K562 (cell line): ENCODE measurements around the gene HMCES. TPM values are rescaled to one million over a fixed set of nuclear protein-coding genes. Genes with fewer than 3 reads are reported as not detected.

ENCODE experiments used
- DACH1 ChIP-seq: fragments of 450-650 bp; IDR thresholded peaks from 2 replicates; pipeline ENCODE4 v1.6.1; 2018; ENCODE audit not compliant: partially characterized antibody
- FUS ChIP-seq: fragments of 200-400 bp; formaldehyde crosslinking; optimal IDR thresholded peaks from 2 replicates; pipeline ENCODE3; 2017; ENCODE audit warnings: low read depth, low read length
- HNRNPK ChIP-seq: fragments of 200-400 bp; formaldehyde crosslinking; IDR thresholded peaks from one replicate; pipeline ENCODE4 v1.6.1; 2018; ENCODE audit warnings: mild to moderate bottlenecking, low read depth, low read length; ENCODE audit not compliant: poor library complexity, severe bottlenecking
- HSF4 ChIP-seq: fragments of 250-450 bp; sonication (Bioruptor Pico); IDR thresholded peaks from 2 replicates; pipeline ENCODE4 v2.1.2; 2022; ENCODE audit warnings: mild to moderate bottlenecking, moderate library complexity, borderline replicate concordance
- MAZ ChIP-seq, 2 experiments: fragments of 450-650 bp in 1 of 2; sonication (generic) in 1 of 2; formaldehyde crosslinking; IDR thresholded peaks in 1 of 2; conservative IDR thresholded peaks in 1 of 2; 2 replicates each; pipeline versions ENCODE4 v1.4.0 to v1.5.0; 2020; ENCODE audit warnings: mild to moderate bottlenecking in 1 of 2, missing genetic modification reagents in 1 of 2
- NCOA6 ChIP-seq: fragments of 450-650 bp; IDR thresholded peaks from 2 replicates; pipeline ENCODE4 v1.6.1; 2017; ENCODE audit warnings: mild to moderate bottlenecking
- TBL1XR1 ChIP-seq, 2 experiments: IDR thresholded peaks; 2 replicates each; pipeline ENCODE4 v1.6.1; 2012; ENCODE audit warnings: improper control_type of control experiment in 2 of 2, low read length in 2 of 2, mild to moderate bottlenecking in 1 of 2
- TEAD1 ChIP-seq, 2 experiments: fragments of 450-650 bp in 1 of 2; sonication (generic) in 1 of 2; formaldehyde crosslinking; IDR thresholded peaks; 2 replicates each; pipeline versions ENCODE4 v1.4.0 to v1.8.0; 2020 to 2022; ENCODE audit warnings: mild to moderate bottlenecking in 2 of 2, missing genetic modification reagents in 1 of 2
- YY1 ChIP-seq, 3 experiments: IDR thresholded peaks; 2 replicates each; pipeline ENCODE4 v1.6.1; 2011; ENCODE audit warnings: low read length in 2 of 3, mild to moderate bottlenecking in 2 of 3, moderate library complexity in 2 of 3, borderline replicate concordance in 1 of 3, control low read depth in 1 of 3, low read depth in 1 of 3; ENCODE audit not compliant: insufficient read depth in 3 of 3, insufficient replicate concordance in 2 of 3, control insufficient read depth in 1 of 3, insufficient read length in 1 of 3; ENCODE audit errors: extremely low read depth in 1 of 3
- ZBTB8A ChIP-seq: fragments of 450-650 bp; IDR thresholded peaks from 2 replicates; pipeline ENCODE4 v1.6.1; 2018; ENCODE audit warnings: mild to moderate bottlenecking, moderate library complexity; ENCODE audit not compliant: partially characterized antibody
- ZFX ChIP-seq: sonication (generic); formaldehyde crosslinking; IDR thresholded peaks from 2 replicates; pipeline ENCODE4 v1.8.0; 2022; ENCODE audit warnings: mild to moderate bottlenecking, missing genetic modification reagents, moderate library complexity
- ZNF146 ChIP-seq: IDR thresholded peaks from one replicate; pipeline ENCODE4 v1.6.1; 2018; ENCODE audit warnings: missing compliant biosample characterization; ENCODE audit not compliant: unreplicated experiment
- ZNF41 ChIP-seq: fragments of 250-450 bp; sonication (Bioruptor Pico); conservative IDR thresholded peaks from 2 replicates; pipeline ENCODE4 v1.4.0; 2020; ENCODE audit warnings: mild to moderate bottlenecking
- polyA plus RNA-seq, 8 experiments: library from polyadenylated mRNA; depleted of rRNA in 4 of 8; stranded (reverse) in 5 of 8; unstranded in 3 of 8; fragments of >200 nt; fragmentation: Nextera tagmentation in 2 of 8; fragmentation: Illumina TruSeq in 1 of 8; extraction: Ambion mirVana in 2 of 8; extraction: Trizol in 1 of 8; gene quantifications; 2 replicates each; pipeline versions ENCODE4 v1.2.1 to v1.2.3, GENCODE V29; 2011 to 2014; ENCODE audit warnings: inconsistent platforms in 1 of 8, missing spikeins in 1 of 8
- total RNA-seq, 7 experiments: library from RNA; depleted of rRNA in 6 of 7; stranded (reverse); fragments of >200 nt in 6 of 7; fragmentation: Illumina TruSeq in 2 of 7; extraction: Trizol in 2 of 7; gene quantifications; 2 replicates each; pipeline versions ENCODE4 v1.2.1 to v1.2.3, GENCODE V29; 2011 to 2021; ENCODE audit warnings: low replicate concordance in 1 of 7
- TF ChIP-seq, protein P1 (sequence below): fragments of 450-650 bp; IDR thresholded peaks from 2 replicates; pipeline ENCODE4 v1.6.1; 2018; ENCODE audit not compliant: partially characterized antibody
- TF ChIP-seq, protein P2 (sequence below): conservative IDR thresholded peaks from 2 replicates; pipeline ENCODE4 v1.6.1; 2011; ENCODE audit warnings: low read depth, mild to moderate bottlenecking, low read length; ENCODE audit not compliant: control insufficient read depth
- TF ChIP-seq, protein P3 (sequence below): fragments of 200-800 bp; sonication (Bioruptor generic); IDR thresholded peaks from 2 replicates; pipeline ENCODE4 v1.6.1; 2017; ENCODE audit warnings: missing genetic modification characterization, missing compliant biosample characterization
- TF ChIP-seq, protein P4 (sequence below): fragments of 200-800 bp; sonication (Bioruptor generic); IDR thresholded peaks from 2 replicates; pipeline ENCODE4 v1.6.1; 2017; ENCODE audit warnings: missing genetic modification characterization, missing compliant biosample characterization

The HMCES gene
- total and polyA plus RNA-seq, 9 of the 15 experiments (the other 6 are each of a cell fraction or from before 2014, with no cell fraction given): 18.8 to 45.3 (median 24.8) TPM

DNA sequence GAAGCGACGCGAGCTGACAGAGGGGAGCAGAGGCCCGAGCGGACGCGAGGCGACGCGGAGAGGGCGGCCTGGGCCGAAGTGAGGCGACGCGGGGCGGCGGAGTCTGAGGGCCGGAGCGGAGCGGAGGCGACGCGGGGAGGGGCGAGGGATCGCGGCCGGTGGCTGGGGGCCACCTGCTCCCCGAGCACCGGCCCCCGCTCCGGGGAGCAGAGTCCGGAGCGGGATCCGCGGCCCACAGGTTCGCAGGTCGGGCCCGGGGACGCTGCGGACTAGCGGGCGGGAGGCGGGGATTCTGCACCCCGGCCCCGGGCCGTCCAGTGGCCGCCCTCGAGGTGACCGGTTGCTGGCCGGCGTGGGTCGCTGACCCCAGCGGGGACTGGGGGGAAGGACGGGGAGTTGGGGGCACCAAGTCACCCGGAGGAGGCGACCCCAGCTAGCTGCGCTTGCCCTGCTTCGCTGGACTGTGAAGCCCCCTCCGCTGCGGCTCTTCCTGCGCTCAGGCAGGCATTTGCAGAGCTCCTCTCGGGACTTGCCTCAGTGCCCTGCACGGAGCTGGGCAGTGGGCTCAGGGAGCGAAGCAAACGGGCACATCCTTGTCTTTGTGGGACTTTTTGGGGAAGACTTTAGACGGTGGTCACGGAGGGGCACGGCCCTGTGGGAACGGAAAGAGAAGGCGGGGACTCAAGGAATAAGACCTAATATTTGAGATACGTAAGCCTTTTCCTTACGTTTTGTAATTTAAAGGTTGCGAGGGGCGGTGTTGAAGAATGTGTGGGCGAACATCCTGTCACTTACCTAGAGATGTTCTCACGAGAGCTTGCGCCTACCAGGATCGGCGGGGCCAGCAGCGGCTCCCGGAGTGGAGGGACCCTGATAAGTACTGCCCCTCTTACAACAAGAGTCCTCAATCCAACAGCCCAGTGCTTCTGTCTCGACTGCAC is 566 bp downstream of the HMCES start (continued):
- TF ChIP-seq, protein P1, sequence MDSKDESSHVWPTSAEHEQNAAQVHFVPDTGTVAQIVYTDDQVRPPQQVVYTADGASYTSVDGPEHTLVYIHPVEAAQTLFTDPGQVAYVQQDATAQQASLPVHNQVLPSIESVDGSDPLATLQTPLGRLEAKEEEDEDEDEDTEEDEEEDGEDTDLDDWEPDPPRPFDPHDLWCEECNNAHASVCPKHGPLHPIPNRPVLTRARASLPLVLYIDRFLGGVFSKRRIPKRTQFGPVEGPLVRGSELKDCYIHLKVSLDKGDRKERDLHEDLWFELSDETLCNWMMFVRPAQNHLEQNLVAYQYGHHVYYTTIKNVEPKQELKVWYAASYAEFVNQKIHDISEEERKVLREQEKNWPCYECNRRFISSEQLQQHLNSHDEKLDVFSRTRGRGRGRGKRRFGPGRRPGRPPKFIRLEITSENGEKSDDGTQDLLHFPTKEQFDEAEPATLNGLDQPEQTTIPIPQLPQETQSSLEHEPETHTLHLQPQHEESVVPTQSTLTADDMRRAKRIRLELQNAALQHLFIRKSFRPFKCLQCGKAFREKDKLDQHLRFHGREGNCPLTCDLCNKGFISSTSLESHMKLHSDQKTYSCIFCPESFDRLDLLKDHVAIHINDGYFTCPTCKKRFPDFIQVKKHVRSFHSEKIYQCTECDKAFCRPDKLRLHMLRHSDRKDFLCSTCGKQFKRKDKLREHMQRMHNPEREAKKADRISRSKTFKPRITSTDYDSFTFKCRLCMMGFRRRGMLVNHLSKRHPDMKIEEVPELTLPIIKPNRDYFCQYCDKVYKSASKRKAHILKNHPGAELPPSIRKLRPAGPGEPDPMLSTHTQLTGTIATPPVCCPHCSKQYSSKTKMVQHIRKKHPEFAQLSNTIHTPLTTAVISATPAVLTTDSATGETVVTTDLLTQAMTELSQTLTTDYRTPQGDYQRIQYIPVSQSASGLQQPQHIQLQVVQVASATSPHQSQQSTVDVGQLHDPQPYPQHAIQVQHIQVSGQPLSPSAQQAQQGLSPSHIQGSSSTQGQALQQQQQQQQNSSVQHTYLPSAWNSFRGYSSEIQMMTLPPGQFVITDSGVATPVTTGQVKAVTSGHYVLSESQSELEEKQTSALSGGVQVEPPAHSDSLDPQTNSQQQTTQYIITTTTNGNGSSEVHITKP: no peak
- no peak for TF ChIP-seq ZNF41 (CRISPR knock-in tag)
- TF ChIP-seq, protein P2, sequence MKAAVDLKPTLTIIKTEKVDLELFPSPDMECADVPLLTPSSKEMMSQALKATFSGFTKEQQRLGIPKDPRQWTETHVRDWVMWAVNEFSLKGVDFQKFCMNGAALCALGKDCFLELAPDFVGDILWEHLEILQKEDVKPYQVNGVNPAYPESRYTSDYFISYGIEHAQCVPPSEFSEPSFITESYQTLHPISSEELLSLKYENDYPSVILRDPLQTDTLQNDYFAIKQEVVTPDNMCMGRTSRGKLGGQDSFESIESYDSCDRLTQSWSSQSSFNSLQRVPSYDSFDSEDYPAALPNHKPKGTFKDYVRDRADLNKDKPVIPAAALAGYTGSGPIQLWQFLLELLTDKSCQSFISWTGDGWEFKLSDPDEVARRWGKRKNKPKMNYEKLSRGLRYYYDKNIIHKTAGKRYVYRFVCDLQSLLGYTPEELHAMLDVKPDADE: peak; percentile 43; the same call in 1 of the 2 replicates
- TF ChIP-seq TBL1XR1 (IDR thresholded peaks at IDR 0.05; ENCODE audit: low read length in 2 of 2): no peak
- no peak for TF ChIP-seq YY1 (IDR thresholded peaks at IDR 0.05; ENCODE audit: borderline replicate concordance in 1 of 3, control insufficient read depth in 1 of 3, extremely low read depth in 1 of 3, insufficient read depth in 3 of 3, insufficient read length in 1 of 3, insufficient replicate concordance in 2 of 3, low read depth in 1 of 3, low read length in 2 of 3)
- TF ChIP-seq TEAD1 (CRISPR knock-in tag; IDR thresholded peaks at IDR 0.05): peak in 1 of 2 experiments; percentile 31; a peak in 2 of 4 replicates
- no peak for TF ChIP-seq HNRNPK
- peak; percentile 82 for TF ChIP-seq ZFX (CRISPR knock-in tag)
- TF ChIP-seq ZBTB8A: no peak
- TF ChIP-seq, protein P3, sequence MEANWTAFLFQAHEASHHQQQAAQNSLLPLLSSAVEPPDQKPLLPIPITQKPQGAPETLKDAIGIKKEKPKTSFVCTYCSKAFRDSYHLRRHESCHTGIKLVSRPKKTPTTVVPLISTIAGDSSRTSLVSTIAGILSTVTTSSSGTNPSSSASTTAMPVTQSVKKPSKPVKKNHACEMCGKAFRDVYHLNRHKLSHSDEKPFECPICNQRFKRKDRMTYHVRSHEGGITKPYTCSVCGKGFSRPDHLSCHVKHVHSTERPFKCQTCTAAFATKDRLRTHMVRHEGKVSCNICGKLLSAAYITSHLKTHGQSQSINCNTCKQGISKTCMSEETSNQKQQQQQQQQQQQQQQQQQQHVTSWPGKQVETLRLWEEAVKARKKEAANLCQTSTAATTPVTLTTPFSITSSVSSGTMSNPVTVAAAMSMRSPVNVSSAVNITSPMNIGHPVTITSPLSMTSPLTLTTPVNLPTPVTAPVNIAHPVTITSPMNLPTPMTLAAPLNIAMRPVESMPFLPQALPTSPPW (CRISPR knock-in tag): peak; percentile 7; the same call in 1 of the 2 replicates
- 0 out of 2 replicates have a peak, but pooled peaks have one; percentile 51 for TF ChIP-seq NCOA6
- TF ChIP-seq HSF4 (CRISPR knock-in tag): no peak
- TF ChIP-seq, protein P4, sequence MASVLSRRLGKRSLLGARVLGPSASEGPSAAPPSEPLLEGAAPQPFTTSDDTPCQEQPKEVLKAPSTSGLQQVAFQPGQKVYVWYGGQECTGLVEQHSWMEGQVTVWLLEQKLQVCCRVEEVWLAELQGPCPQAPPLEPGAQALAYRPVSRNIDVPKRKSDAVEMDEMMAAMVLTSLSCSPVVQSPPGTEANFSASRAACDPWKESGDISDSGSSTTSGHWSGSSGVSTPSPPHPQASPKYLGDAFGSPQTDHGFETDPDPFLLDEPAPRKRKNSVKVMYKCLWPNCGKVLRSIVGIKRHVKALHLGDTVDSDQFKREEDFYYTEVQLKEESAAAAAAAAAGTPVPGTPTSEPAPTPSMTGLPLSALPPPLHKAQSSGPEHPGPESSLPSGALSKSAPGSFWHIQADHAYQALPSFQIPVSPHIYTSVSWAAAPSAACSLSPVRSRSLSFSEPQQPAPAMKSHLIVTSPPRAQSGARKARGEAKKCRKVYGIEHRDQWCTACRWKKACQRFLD: no peak
- no peak for TF ChIP-seq ZNF146
- TF ChIP-seq MAZ (CRISPR knock-in tag; conservative IDR thresholded peaks at IDR 0.05 in 1 of 2, IDR thresholded peaks at IDR 0.05 in 1 of 2): peak; percentile 9 to 69; a peak in 1 of 4 replicates
- peak; percentile 59 for TF ChIP-seq FUS
- no peak for TF ChIP-seq DACH1
